Tibial nerve (tissue), 4 donors: ENCODE data around the gene BAIAP3.

ENCODE experiments used
- EP300 ChIP-seq, 2 donors: sonication (generic); formaldehyde crosslinking; IDR thresholded peaks; one replicate each; pipeline ENCODE4 v1.6.1; 2017; ENCODE audit warnings: antibody characterized with exemption in 2 of 2, mild to moderate bottlenecking in 1 of 2
- POLR2A ChIP-seq, 2 donors: fragments of 450-650 bp; IDR thresholded peaks; one replicate each; pipeline ENCODE4 v1.6.1; 2017; ENCODE audit warnings: antibody characterized with exemption in 2 of 2, mild to moderate bottlenecking in 2 of 2, moderate library complexity in 2 of 2
- TF ChIP-seq, protein P1 (sequence below), 5 experiments: fragments of 200-600 bp in 3 of 5; fragments of 450-650 bp in 2 of 5; sonication (generic) in 3 of 5; IDR thresholded peaks; one replicate each; pipeline ENCODE4 v1.5.1; 2016 to 2019; ENCODE audit warnings: antibody characterized with exemption in 5 of 5, mild to moderate bottlenecking in 3 of 5, moderate library complexity in 2 of 5

DNA sequence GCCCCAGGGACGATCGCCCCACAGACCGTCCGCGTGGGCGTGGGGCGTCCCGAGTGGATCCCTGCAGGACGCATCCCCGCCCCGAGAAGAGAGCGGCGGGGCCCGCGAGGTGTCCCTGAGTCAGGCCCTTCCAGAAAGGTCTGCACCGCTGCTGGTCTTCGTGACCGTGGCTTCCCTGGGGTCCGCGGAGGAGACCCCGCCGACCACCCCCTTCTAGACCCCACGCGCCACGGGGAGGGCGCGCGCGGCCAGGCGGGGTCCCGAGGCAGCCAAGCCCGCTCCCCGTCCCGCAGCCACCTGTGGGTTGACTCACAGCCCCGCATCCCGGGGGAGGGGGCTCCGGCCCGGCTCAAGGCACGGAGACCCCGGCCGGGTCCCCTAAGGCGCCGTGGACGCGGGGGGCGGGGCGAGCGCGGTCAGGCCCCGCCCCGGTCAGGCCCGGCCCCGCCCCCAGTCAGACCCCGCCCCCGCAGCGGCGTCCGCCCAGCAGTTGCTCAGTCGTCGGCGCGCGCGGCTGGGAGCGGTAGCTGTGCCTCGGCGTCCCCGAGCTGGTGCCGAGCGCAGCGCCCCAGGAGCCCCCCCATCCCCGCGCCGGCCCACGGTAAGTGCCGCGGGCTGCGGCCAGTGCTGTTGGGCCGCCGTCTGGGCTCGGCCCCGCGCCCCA, at the start of gene BAIAP3:
- TF ChIP-seq, protein P1, sequence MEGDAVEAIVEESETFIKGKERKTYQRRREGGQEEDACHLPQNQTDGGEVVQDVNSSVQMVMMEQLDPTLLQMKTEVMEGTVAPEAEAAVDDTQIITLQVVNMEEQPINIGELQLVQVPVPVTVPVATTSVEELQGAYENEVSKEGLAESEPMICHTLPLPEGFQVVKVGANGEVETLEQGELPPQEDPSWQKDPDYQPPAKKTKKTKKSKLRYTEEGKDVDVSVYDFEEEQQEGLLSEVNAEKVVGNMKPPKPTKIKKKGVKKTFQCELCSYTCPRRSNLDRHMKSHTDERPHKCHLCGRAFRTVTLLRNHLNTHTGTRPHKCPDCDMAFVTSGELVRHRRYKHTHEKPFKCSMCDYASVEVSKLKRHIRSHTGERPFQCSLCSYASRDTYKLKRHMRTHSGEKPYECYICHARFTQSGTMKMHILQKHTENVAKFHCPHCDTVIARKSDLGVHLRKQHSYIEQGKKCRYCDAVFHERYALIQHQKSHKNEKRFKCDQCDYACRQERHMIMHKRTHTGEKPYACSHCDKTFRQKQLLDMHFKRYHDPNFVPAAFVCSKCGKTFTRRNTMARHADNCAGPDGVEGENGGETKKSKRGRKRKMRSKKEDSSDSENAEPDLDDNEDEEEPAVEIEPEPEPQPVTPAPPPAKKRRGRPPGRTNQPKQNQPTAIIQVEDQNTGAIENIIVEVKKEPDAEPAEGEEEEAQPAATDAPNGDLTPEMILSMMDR (IDR thresholded peaks at IDR 0.05): no peak
- TF ChIP-seq POLR2A (IDR thresholded peaks at IDR 0.05) (no peak), EP300 (IDR thresholded peaks at IDR 0.05) (no peak)
